Globus pallidus (tissue), 1 donor: ENCODE results near the gene HMGB2.

Experiments used
- DNase-seq: peaks from one replicate; pipeline ENCODE4 v3.0.0-alpha.2; 2015; ENCODE audit warnings: low spot score

The HMGB2 gene

GRCh38 chr4:173334891-173335752 is 964 bp upstream of the HMGB2 start:
- DNase-seq: no peak

- DNase-seq: peak; percentile 61
These were observed 487 bp downstream of the HMGB2 start for GRCh38 chr4:173333658-173334084.

DNA sequence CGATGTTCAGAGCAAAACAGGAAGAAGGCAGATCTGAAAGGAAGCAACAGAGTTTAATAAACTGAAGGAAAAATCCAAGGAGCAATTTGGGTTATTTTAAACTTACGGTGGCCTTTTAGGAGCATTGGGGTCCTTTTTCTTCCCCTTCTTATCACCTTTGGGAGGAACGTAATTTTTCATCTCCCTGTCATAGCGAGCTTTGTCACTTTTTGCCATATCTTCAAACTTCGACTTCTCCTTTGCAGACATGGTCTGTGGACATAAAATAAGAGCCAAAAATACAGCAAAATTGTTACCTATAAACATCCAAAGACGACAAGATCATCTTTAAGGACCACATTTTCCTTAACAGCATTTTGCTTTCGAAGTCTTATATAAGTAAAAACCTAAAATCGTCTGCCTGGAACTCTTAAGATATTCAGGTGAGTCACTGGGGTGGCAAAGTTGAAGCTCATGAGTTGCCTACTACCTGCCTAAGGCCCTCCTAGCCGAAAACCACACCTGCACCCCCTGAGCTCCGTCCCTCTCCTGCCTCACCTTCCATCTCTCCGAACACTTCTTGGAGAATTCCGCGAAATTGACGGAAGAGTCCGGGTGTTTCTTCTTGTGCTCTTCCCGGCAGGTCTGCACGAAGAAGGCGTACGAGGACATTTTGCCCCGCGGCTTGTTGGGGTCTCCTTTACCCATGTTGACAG is 1.0 kb downstream of the HMGB2 start:
- DNase-seq: no peak

- no peak for DNase-seq
These were observed 2.1 kb downstream of the HMGB2 start for GRCh38 chr4:173332021-173332487.

DNA sequence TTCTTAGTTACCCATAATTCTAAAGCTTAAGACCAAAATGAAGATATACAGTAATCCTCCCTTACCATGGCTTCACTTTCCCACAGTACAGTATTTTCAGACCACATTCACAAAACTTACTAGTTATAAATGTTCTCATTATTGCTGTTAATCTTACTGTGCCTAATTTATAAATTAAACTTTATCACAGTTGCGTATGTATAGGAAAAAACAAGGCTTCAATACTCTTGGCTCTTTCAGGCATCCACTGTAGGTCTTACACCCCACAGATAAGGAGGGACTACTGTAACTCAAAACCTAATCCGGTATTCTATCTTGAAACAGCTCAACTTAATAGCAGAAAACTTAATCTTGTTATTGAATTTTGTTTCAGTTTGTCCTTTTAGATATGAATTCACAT is 3.6 kb downstream of the HMGB2 start:
- no peak for DNase-seq

DNA sequence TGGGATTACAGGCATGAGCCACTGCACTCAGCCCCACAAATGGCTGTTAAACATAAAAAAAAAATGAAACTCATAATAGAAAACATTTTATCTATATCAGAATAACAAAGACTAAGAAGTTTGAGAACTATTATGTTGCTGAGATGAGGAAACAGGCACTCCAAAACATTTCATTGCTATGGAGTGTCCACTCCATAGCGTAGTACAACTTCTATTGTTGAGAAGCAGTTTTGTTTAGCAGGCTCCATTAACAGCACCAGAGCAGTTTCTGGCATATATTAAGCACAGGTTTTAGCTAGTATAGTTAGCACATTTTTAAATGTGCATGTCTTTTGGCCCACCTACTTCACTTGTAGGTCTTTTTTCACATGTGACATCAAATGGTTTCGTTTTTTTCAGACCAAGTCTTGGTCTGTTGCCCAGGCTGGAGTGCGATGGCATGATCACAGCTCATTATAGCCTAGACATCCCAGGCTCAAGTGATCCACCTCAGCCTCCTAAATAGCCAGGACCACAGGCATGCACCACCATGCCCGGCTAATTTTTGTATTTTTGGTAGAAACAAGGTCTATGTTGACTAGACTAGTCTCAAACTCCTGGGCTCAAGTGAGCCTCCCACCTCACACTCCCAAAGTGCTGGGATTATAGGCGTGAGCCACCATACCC is 5.8 kb downstream of the HMGB2 start:
- no peak for DNase-seq

DNA sequence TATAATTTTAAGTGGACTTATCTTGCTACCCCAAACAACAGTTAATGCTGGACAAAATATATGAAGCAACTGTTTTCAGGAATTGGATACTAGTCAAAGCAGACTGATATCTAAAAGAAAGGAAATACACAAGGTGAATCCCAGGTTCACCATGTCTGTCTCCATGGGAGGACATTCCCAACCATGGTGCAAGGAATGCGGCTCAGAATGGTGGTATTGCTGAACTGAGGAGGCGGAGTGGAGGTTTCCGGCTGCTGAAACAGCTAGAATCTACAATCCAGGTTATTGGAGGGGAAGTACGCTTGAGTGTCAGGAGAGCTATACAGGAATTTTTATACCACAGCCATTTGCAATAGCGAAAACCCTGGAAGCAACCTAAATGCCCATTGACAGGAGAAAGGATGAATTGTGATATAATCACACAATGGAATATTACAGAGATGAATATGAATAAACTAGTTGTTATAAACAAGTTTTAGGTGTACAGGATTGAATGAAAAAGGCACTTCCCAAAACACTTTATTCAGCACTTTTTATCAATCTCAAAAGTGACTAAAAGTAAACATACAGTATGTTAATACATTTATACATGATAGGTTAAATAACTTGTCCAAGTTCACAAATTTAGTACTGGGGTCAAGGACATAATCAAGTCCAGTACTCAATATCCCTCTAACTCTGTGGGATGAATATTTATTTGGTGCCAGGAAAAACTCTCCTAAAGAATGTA is 9.0 kb downstream of the HMGB2 start:
- DNase-seq: no peak

- no peak for DNase-seq
These were observed 14.5 kb downstream of the HMGB2 start for GRCh38 chr4:173319696-173320095.

GRCh38 chr4:173318648-173319211 is 15.4 kb downstream of the HMGB2 start:
- peak; percentile 52 for DNase-seq

DNA sequence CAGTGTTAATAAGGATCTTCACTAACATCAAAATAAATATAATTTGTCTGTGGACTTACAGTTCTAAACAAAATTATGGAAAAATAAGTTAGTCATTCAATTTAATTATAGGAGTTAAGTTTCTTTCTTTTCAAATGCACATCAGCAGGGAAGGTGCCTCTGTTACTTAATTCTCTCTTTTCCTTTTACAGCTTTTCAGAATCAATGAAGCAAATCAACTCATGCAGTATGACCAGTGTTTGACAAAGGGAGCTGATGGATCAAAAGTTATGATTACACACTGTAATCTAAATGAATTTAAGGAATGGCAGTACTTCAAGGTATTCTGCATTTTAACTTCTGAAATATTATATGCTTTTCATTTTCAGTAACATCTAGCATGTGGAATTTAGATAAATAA is 15.9 kb downstream of the HMGB2 start:
- no peak for DNase-seq

DNA sequence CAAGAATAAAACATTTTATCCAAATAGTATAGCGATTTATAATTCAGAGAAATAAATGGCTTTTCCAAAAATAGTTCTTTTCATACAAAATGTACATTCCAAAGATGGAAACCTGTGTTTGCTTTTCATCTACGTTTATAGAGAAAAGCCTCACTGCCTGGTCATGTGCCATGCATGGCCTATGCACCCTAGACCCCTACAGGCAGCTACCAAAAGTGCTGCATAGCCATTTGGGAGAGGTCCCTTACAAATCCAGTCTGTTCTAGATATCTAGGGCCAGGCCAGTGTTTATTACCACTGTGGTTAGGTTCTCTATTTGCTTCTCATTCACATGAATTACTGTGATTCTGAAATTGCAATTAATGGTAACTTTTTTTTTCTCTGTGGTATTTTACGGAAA is 17.2 kb downstream of the HMGB2 start:
- no peak for DNase-seq

DNA sequence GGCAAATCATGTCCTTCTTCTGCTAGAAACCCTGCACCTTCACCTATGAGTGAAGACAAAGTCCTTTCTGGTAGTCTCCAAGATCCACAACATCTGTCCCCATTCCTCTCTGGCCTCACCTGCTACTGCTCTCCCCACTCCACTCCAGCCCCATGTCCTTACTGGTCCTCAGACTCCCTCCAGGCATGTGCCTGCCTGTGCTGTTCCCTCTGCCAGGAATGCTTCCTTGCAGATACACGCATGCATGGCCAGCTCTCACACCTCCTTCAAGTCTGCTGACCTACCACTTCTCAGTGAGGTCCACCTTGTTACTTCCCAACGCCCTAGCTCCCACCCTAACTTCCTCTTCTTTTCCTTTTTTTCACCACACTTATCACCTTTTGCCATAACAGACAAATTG is 18.1 kb downstream of the HMGB2 start:
- DNase-seq: no peak

- DNase-seq: no peak
These were observed 19.4 kb downstream of the HMGB2 start for GRCh38 chr4:173314715-173315114.

DNA sequence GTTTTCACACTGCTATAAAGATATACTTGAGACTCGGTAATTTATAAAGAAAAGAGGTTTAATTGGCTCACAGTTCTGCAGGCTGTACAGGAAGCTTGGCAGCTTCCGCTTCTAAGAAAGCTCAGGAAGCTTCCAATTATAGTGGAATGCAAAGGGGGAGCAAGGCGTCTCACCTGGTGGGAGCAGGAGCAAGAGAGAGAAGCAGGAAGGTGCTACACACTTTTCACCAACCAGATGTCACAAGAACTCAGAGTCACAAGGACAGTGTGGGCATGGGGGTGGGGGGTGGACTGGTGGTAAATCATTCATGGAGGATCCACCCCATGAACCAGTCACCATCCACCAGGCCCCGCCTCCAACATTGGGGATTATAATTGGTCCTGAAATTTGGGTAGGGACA is 22.8 kb downstream of the HMGB2 start:
- no peak for DNase-seq

DNA sequence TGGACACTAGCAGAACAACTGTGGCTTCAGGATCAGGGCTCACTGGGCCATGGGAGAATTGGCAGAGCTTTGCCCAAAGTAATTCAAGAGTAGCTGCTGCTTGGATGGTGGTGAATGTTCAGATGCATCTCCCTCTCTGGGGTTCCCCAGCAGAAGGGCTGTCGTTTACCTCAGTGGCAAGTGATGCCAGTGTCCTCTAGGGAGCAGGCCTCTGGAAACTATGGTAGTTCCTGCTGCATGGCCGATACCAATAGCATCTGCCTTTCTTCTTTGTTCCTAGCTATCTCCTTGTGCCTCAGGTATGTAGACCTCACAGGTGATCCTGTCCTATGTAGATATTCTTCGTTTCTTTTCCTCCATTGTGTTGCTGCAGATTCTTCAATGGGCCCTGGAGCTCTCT is 26.4 kb downstream of the HMGB2 start:
- no peak for DNase-seq

DNA sequence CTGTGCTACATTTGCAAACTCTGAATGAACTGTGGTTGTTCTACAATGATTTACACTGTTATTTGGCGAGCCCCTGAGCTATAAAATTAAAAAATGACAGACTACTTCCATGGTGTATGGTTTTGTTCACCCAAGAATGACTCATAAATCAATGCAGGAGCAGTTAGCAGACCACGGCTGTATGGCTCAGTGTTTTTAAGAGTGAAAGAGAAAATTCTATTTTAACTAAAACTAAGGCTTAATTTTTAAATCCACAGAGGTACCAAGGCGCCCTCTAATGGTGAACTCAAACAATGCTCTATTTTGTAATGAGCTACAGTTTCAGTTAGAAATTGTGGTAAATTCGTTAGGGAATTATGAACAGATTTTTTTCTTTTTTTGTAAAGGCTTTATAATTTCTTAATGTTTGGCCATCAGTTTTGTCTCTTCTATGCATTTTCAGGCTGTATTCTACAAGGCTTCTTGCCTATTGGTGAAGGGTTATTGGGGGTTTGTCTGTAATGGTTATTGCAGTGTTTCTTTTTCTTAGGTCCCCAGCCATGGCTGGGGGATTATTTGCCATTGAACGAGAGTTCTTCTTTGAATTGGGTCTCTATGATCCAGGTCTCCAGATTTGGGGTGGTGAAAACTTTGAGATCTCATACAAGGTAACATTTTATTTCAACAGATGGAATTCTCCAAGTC is 32.5 kb downstream of the HMGB2 start:
- DNase-seq: peak; percentile 24

- no peak for DNase-seq
These were observed 39.7 kb downstream of the HMGB2 start for GRCh38 chr4:173294444-173294843.

GRCh38 chr4:173293663-173294062 is 40.5 kb downstream of the HMGB2 start:
- no peak for DNase-seq

DNA sequence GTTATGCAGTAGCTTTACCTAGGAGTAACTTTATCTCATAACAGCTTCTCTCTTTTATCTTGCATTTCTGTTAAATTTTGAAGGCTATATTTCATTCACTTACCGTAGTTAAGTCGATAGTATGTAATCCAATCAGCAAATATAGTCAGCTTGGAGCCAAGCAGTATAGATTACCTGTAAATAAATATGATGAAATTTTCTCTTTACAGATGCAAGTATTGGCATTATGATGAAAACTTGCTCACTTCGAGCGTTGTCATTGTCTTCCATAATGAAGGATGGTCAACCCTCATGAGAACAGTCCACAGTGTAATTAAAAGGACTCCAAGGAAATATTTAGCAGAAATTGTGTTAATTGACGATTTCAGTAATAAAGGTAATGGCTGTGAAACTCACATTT is 42.3 kb downstream of the HMGB2 start:
- DNase-seq: no peak

GRCh38 chr4:173289353-173289727 is 44.8 kb downstream of the HMGB2 start:
- no peak for DNase-seq

GRCh38 chr4:173288698-173289352 is 45.3 kb downstream of the HMGB2 start:
- DNase-seq: no peak
